HG03097 (cell line): ENCODE measurements around the gene KLF3.

Experiments
- ATAC-seq: cut with Tn5 transposase; IDR thresholded peaks from one replicate; pipeline ENCODE4 v1.9.1; 2021; ENCODE audit not compliant: unreplicated experiment, low FRiP score

The KLF3 gene

DNA sequence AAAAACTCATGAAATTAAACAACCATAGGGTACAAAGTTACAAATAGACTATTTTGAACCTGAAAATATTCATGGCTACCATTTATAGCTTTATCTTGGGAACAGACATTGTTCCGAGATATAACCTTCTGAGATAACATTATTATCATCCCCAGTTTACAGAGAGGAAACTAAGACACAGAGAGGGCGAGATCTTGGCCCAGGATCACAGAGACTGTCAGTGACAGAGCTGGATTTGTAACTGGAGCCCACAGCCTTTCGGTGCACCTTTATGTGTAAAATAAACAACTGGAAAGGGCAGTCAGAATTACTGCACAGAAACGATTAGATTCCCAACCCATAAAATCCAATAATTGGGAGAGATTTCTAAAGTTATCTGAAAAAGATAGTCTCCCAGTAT, 28.4 kb downstream of the KLF3 start:
- no peak for ATAC-seq

DNA sequence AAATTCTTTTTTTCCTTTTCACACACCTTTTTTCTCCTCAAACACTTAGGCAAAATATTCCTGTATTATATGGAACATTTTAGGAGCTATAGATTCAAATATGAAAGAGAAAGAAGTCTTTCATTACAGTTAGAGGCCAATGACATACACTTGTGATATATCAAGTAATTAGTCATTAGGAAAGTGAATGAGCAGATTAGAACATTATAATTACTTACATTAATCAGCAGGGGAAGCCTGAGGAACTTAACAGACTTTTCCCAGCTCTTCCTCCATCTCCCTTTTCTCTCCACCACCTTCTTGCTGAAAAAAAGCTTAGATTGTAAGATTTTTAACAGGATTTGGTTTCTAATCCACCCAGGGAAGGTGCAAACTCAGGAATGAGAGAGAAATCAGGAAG, 29.6 kb downstream of the KLF3 start:
- no peak for ATAC-seq

DNA sequence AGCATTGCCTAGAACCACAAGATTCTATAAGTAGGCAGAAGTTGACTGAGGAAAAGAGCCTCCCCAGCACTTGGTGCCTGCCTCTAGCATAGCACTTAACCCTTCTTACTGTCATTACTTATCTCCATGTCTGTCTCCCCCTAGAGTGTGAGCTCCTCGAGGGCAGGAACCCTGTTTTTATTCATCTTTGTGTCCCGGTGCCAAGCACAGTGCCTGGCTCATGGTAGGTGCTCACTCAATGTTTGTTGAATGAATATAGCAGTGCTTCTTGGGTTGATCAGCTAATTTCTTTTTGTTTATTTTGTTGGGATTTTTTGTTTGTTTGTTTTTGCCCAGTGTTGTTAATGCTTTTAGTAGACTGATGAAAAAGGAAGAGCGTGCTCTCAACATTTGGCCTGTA, 30.3 kb downstream of the KLF3 start:
- no peak for ATAC-seq

GRCh38 chr4:38695809-38696208, 31.8 kb downstream of the KLF3 start:
- no peak for ATAC-seq

DNA sequence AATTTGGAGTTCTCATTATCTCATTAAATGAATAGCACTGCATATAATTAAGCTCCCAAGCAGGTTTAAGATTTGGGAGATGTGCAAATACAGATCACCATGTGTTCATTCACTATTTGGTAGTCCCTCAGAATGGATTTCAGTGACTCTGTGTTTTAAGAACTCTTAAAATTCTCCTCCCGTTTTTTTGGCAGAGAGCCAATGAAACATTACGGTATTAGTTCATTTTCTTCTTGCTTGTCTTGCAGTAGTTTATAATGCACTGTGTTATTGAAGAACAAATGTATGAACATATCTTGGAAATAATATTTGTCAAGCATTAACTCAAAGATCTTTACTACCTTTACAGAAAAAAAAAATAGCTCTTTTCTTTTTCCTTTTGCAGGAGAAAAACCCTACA, 32.7 kb downstream of the KLF3 start:
- ATAC-seq, result no peak

- no peak for ATAC-seq
Observed at GRCh38 chr4:38698176-38698575, 34.2 kb downstream of the KLF3 start.

DNA sequence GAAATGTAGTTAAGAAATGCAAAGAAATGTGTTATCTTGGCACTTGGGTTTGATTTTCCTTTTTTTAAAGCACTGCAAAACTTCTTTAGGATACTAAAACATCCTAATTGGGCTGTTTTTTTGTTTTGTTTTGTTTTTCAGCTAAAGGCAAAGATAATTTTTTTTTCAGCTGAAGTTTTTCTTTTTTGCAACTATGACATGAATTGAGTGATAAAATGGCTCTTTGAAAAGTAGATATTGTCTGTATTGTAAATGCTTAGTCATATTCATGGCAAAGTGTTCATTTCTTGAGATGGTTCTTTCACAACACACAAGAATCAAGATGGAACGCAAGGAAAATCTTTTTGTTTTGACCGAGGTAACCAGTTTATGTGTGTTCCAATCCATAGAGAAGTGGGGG, 35.1 kb downstream of the KLF3 start:
- ATAC-seq, result no peak

DNA sequence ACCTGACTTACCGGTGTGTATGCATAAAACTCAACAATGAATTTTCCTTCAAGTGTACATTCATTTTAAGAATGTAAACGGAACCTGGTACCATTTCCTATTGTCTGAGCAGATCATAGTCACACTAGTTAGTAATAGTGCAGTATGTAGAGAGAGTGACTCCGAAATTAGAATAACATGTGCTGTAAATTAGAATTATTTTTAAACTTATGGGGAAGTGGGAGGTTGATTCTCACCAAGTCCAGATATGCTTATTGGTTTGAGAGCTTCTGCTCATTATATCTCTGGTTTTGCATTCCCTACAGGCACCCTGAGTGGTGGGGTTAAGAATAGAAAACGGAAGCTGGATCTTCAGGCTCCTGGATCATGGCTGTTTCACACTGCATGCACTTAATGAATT, 39.6 kb downstream of the KLF3 start:
- no peak for ATAC-seq

DNA sequence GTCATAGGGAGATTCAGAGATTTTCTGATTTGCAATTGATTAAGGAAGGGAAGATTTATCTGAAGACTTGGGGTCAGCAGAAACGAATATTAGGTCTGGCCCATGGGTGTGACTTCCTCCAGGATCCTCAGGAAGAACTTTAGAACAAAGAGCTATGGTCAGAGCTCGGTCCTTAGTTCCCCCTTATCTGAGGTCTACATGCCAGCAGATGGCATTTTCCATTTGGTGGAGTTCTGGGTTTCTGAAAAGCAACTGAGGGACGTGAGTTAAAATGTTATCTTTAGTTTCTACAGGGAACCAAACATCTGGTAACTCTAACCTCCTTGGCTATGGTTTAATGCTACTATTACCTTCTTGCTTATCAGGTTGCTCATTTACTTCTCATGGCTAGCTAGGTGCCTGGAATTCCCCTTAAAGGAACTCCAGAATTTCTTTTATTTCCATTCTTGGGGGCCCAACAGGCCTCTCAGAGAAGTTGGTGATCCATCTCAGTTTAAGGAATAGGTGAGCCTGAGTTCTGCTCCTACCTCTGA, 40.7 kb downstream of the KLF3 start:
- no peak for ATAC-seq

GRCh38 chr4:38706301-38706700, 42.3 kb downstream of the KLF3 start:
- ATAC-seq, result no peak

GRCh38 chr4:38710053-38710452, 46.1 kb downstream of the KLF3 start:
- no peak for ATAC-seq

- ATAC-seq, result no peak
Observed at GRCh38 chr4:38711066-38711465, 47.1 kb downstream of the KLF3 start.

DNA sequence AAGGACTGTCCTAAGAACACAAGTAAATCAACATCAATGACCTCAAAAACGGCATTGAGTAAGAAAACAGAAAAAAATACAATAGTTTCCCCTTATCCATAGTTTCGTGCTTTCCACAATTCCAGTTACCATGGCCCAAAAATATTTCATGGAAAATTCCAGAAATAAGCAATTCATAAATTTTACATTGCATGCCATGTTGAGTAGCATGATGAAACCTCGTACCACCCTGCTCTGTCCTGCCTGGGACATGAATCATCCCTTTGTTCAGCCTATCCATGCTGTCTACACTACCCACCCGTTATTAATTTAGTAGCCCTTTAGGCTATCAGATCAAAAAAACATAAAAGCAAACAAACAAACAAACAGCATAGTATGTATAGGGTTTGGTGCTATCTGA, 51.1 kb downstream of the KLF3 start:
- ATAC-seq, result no peak

- ATAC-seq, result no peak
Observed at GRCh38 chr4:38716256-38716655, 52.3 kb downstream of the KLF3 start.

GRCh38 chr4:38717604-38718003, 53.6 kb downstream of the KLF3 start:
- no peak for ATAC-seq

DNA sequence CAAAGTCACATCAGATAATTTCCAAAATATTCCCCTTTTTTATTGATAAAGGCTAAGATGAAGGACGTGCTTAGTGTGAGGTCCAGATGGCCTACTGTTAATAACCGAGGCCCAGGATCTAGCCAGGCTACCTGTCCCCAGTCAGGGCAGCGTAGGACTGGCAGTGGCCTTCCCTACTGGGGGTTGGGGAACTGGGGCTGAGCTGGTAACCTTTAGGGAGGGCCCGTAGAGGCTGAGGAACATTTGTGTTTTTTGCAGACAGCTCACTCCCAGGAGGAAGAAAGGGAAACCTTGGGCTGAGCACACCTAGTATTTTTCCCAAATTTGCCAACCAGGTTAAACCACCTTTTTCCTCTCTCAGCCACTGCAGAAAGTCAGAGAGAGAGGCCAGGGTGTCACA, 59.1 kb downstream of the KLF3 start:
- ATAC-seq, result no peak

GRCh38 chr4:38723726-38724474, 59.9 kb downstream of the KLF3 start:
- ATAC-seq, result no peak

DNA sequence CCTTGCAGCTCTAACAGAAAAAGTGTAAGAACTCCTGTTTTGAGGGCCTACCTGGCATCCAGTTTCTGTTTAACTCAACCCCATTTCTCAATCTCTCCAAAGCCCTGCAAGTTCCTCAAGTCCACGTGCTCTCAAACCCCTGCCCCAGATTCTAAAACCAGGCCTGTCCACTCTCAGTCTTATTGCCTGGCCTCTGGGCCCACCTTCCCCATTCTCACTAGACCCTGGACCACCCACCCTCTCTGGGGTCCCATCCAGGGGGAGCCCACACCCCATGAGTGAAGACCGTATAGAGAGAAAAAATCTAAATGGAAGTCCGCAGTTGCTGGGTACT, 60.4 kb downstream of the KLF3 start:
- ATAC-seq, result no peak

- no peak for ATAC-seq
Observed at GRCh38 chr4:38728631-38729141, 64.7 kb downstream of the KLF3 start.

DNA sequence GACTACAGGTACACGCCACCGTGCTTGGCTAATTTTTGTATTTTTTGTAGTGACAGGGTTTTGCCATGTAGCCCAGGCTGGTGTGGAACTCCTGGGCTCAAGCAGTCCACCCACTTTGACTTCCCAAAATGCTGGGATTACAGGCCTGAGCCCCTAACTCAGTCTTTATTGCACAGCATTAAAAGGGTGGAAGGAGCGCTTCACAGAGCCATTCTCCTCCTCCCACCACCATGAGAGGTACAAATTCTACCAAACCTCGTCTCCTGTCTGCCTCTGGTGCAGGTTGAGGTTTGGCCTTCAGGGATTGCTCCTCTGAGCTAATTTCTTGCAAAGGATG, 66.5 kb downstream of the KLF3 start:
- no peak for ATAC-seq

GRCh38 chr4:38730830-38731646, 67.0 kb downstream of the KLF3 start:
- peak; percentile 70 for ATAC-seq

GRCh38 chr4:38733663-38734062, 69.7 kb downstream of the KLF3 start:
- ATAC-seq, result no peak
